Neural cell (in vitro differentiated cells): ENCODE measurements around the gene SLC6A2. TPM values are rescaled to one million over a fixed set of nuclear protein-coding genes. Genes with fewer than 3 reads are reported as not detected.

ENCODE experiments used
- H2AFZ ChIP-seq: fragments of 200-600, 300-800 bp; sonication (generic), shearing (Covaris generic); 2 replicates; pipeline ENCODE4 v1.6.0; 2014; ENCODE audit warnings: low read depth, mild to moderate bottlenecking, antibody characterized with exemption, low read length, moderate library complexity
- H3F3A ChIP-seq: fragments of 200-600 bp; shearing (Covaris generic); 2 replicates; pipeline ENCODE4 v1.6.1; 2016; ENCODE audit warnings: mild to moderate bottlenecking, moderate library complexity, mixed read lengths, antibody characterized with exemption, low read length; ENCODE audit not compliant: insufficient read depth, poor library complexity, severe bottlenecking
- H3K27ac ChIP-seq: fragments of 200-600, 300-800 bp; sonication (generic), shearing (Covaris generic); 2 replicates; pipeline ENCODE4 v1.5.1; 2014; ENCODE audit warnings: mild to moderate bottlenecking, low read length, moderate library complexity
- H3K27me3 ChIP-seq: fragments of 300-800, 200-600 bp; sonication (generic), shearing (Covaris generic); 2 replicates; pipeline ENCODE4 v1.6.0; 2014; ENCODE audit warnings: mild to moderate bottlenecking, low read depth, low read length, moderate library complexity; ENCODE audit not compliant: insufficient read depth
- H3K36me3 ChIP-seq: fragments of 300-800, 200-600 bp; sonication (generic), shearing (Covaris generic); 2 replicates; pipeline ENCODE4 v1.5.1; 2014; ENCODE audit warnings: mild to moderate bottlenecking, antibody characterized with exemption, low read length, moderate library complexity; ENCODE audit not compliant: insufficient read depth
- H3K4me2 ChIP-seq: fragments of 300-800, 200-600 bp; sonication (generic), shearing (Covaris generic); 2 replicates; pipeline ENCODE4 v1.6.0; 2014; ENCODE audit warnings: mild to moderate bottlenecking, low read length
- H3K4me3 ChIP-seq: fragments of 300-800, 200-600 bp; sonication (generic), shearing (Covaris generic); 2 replicates; pipeline ENCODE4 v1.5.1; 2014; ENCODE audit warnings: mild to moderate bottlenecking, low read length, moderate library complexity
- H3K79me2 ChIP-seq: fragments of 200-600 bp; shearing (Covaris generic); replicated peaks from 2 replicates; pipeline ENCODE4 v1.6.0; 2014; ENCODE audit warnings: mild to moderate bottlenecking, low read length, moderate library complexity; ENCODE audit not compliant: insufficient read depth
- H3K9ac ChIP-seq: fragments of 300-800, 200-600 bp; sonication (generic), shearing (Covaris generic); 2 replicates; pipeline ENCODE4 v1.6.1; 2016; ENCODE audit warnings: mild to moderate bottlenecking, low read length, mixed read lengths
- H3K9me2 ChIP-seq: fragments of 200-600 bp; shearing (Covaris generic); 2 replicates; pipeline ENCODE4 v1.6.1; 2016; ENCODE audit warnings: mild to moderate bottlenecking, low read length, mixed read lengths; ENCODE audit not compliant: insufficient read depth
- H3K9me3 ChIP-seq: fragments of 200-600, 300-800 bp; sonication (generic), shearing (Covaris generic); 2 replicates; pipeline ENCODE4 v1.6.1; 2016; ENCODE audit warnings: mild to moderate bottlenecking, mixed run types, low read length, moderate library complexity, mixed read lengths
- H4K20me1 ChIP-seq: fragments of 200-600 bp; shearing (Covaris generic); 2 replicates; pipeline ENCODE4 v1.6.1; 2016; ENCODE audit warnings: mild to moderate bottlenecking, mixed run types; ENCODE audit not compliant: insufficient read depth
- EP300 ChIP-seq: fragments of 450-650 bp; conservative IDR thresholded peaks from 2 replicates; pipeline ENCODE4 v1.6.1; 2014; ENCODE audit warnings: antibody characterized with exemption, mild to moderate bottlenecking, moderate library complexity; ENCODE audit not compliant: poor library complexity, severe bottlenecking
- EZH2 ChIP-seq: fragments of 200-600, 300-800 bp; shearing (Covaris generic), sonication (generic); IDR thresholded peaks from 2 replicates; pipeline ENCODE4 v1.6.1; 2014; ENCODE audit warnings: antibody characterized with exemption, low read length, borderline replicate concordance, mild to moderate bottlenecking; ENCODE audit not compliant: insufficient read depth, poor library complexity, severe bottlenecking
- MXI1 ChIP-seq: fragments of 450-650 bp; conservative IDR thresholded peaks from 2 replicates; pipeline ENCODE4 v1.6.1; 2014; ENCODE audit warnings: antibody characterized with exemption, mild to moderate bottlenecking; ENCODE audit not compliant: poor library complexity, severe bottlenecking
- POLR2AphosphoS5 ChIP-seq: IDR thresholded peaks from 2 replicates; pipeline ENCODE4 v1.6.1; 2012
- RAD21 ChIP-seq: fragments of 450-650 bp; conservative IDR thresholded peaks from 2 replicates; pipeline ENCODE4 v1.6.1; 2014; ENCODE audit warnings: antibody characterized with exemption, mild to moderate bottlenecking, moderate library complexity
- SMC3 ChIP-seq: fragments of 450-650 bp; conservative IDR thresholded peaks from 2 replicates; pipeline ENCODE4 v1.6.1; 2014; ENCODE audit warnings: antibody characterized with exemption, mild to moderate bottlenecking, moderate library complexity; ENCODE audit not compliant: poor library complexity
- TAF1 ChIP-seq: IDR thresholded peaks from 2 replicates; pipeline ENCODE4 v1.6.1; 2012; ENCODE audit warnings: low read depth
- polyA plus RNA-seq: library from polyadenylated mRNA; depleted of rRNA; stranded (reverse); fragments of >200 nt; gene quantifications from 2 replicates; pipeline ENCODE4 v1.2.3, GENCODE V29; 2014
- TF ChIP-seq, protein P1 (sequence below): fragments of 450-650 bp; IDR thresholded peaks from 2 replicates; pipeline ENCODE4 v1.5.1; 2014; ENCODE audit warnings: antibody characterized with exemption, mild to moderate bottlenecking, moderate library complexity; ENCODE audit not compliant: poor library complexity, severe bottlenecking
- TF ChIP-seq, protein P2 (sequence below): IDR thresholded peaks from 2 replicates; pipeline ENCODE4 v1.6.1; 2012; ENCODE audit warnings: borderline replicate concordance

SLC6A2 gene
- polyA plus RNA-seq, 1 donor from 2014 or later: not detected

DNA sequence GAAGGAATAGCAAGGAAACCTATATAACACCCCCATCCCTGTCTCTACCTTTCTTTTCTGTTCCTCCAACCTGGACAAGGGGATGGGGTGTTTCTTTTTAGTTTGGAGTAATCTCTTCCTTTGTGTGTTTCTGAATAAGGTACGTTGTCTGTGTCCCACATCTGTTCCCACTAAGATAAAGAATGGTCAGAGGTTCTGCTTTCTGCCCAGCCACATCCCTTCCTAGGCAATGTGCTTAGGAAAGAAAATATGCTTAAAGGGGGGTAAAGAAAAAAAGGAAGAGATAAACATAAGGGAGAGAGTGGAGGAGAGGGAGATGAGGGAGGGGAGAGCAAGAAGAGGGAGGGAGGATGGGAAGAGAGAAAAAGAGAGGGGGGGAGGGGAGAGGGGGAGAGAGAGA is 35.1 kb downstream of the SLC6A2 start:
- Histone ChIP-seq H3K27me3 (no peaks in the 10 kb centered on the region), H3K9ac (no peak overlapping the region), H3F3A (no peaks in the 10 kb centered on the region), H3K9me3 (no peaks in the 10 kb centered on the region), H3K36me3 (no peaks in the 10 kb centered on the region), H3K4me3 (no peak overlapping the region), H4K20me1 (no peaks in the 10 kb centered on the region), H3K4me2 (no peak overlapping the region), H3K27ac (no peak overlapping the region), H3K79me2 (no peaks in the 10 kb centered on the region), H3K9me2 (no peaks in the 10 kb centered on the region), H2AFZ (no peak overlapping the region)
- TF ChIP-seq EZH2 (no peak), RAD21 (no peak), EP300 (no peak)
- TF ChIP-seq, protein P1, sequence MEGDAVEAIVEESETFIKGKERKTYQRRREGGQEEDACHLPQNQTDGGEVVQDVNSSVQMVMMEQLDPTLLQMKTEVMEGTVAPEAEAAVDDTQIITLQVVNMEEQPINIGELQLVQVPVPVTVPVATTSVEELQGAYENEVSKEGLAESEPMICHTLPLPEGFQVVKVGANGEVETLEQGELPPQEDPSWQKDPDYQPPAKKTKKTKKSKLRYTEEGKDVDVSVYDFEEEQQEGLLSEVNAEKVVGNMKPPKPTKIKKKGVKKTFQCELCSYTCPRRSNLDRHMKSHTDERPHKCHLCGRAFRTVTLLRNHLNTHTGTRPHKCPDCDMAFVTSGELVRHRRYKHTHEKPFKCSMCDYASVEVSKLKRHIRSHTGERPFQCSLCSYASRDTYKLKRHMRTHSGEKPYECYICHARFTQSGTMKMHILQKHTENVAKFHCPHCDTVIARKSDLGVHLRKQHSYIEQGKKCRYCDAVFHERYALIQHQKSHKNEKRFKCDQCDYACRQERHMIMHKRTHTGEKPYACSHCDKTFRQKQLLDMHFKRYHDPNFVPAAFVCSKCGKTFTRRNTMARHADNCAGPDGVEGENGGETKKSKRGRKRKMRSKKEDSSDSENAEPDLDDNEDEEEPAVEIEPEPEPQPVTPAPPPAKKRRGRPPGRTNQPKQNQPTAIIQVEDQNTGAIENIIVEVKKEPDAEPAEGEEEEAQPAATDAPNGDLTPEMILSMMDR: no peak

DNA sequence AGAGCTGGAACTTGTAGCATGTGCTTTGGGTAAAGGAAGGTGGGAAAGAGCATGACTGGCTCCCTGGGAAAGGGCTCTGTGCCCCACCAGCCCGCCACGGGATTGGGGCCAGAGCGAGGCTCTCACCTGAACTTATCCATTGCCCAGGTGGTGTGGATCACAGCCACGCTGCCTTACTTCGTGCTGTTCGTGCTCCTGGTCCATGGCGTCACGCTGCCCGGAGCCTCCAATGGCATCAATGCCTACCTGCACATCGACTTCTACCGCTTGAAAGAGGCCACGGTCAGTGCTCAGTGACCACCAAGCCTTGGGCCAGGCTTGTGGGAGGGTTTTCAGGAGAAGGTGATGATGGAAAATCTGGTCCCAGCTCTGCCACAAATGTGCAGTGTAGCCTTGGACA is 36.0 kb downstream of the SLC6A2 start:
- Histone ChIP-seq H3K27ac (no peak overlapping the region), H4K20me1 (no peaks in the 10 kb centered on the region), H2AFZ (no peak overlapping the region), H3K79me2 (no peaks in the 10 kb centered on the region), H3K27me3 (no peaks in the 10 kb centered on the region), H3F3A (no peaks in the 10 kb centered on the region), H3K9me3 (no peaks in the 10 kb centered on the region), H3K9ac (no peak overlapping the region), H3K4me2 (no peak overlapping the region), H3K9me2 (no peaks in the 10 kb centered on the region), H3K36me3 (no peaks in the 10 kb centered on the region), H3K4me3 (no peak overlapping the region)
- no peak for TF ChIP-seq EZH2
- no peak for TF ChIP-seq RAD21
- TF ChIP-seq POLR2AphosphoS5: no peak
- TF ChIP-seq TAF1: no peak
- TF ChIP-seq MXI1: no peak
- TF ChIP-seq, protein P2, sequence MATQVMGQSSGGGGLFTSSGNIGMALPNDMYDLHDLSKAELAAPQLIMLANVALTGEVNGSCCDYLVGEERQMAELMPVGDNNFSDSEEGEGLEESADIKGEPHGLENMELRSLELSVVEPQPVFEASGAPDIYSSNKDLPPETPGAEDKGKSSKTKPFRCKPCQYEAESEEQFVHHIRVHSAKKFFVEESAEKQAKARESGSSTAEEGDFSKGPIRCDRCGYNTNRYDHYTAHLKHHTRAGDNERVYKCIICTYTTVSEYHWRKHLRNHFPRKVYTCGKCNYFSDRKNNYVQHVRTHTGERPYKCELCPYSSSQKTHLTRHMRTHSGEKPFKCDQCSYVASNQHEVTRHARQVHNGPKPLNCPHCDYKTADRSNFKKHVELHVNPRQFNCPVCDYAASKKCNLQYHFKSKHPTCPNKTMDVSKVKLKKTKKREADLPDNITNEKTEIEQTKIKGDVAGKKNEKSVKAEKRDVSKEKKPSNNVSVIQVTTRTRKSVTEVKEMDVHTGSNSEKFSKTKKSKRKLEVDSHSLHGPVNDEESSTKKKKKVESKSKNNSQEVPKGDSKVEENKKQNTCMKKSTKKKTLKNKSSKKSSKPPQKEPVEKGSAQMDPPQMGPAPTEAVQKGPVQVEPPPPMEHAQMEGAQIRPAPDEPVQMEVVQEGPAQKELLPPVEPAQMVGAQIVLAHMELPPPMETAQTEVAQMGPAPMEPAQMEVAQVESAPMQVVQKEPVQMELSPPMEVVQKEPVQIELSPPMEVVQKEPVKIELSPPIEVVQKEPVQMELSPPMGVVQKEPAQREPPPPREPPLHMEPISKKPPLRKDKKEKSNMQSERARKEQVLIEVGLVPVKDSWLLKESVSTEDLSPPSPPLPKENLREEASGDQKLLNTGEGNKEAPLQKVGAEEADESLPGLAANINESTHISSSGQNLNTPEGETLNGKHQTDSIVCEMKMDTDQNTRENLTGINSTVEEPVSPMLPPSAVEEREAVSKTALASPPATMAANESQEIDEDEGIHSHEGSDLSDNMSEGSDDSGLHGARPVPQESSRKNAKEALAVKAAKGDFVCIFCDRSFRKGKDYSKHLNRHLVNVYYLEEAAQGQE: no peak
- TF ChIP-seq, protein P1: no peak
- TF ChIP-seq EP300: no peak
- TF ChIP-seq SMC3: no peak
